IMR-90 (cell line): ENCODE results near the gene SGMS1. TPM values are rescaled to one million over a fixed set of nuclear protein-coding genes. Genes with fewer than 3 reads are reported as not detected.

Experiments
- ATAC-seq: fragments of 200-7000 bp; cut with Tn5 transposase; 2 replicates; pipeline ENCODE4 v1.9.1; 2020; ENCODE audit warnings: low read depth, mild to moderate bottlenecking, moderate library complexity
- BruUV-seq: library from RNA; stranded (reverse); fragments of 400-500 nt; replicated peaks from 2 replicates; lab custom pipeline; 2021; lab: Mats Ljungman, UMichigan
- CTCF ChIA-PET: fragments of 300-600 bp; formaldehyde crosslinking; extraction: SDS; loops from one replicate; lab custom pipeline; 2021; ENCODE audit warnings: antibody characterized with exemption; lab: Yijun Ruan, JAX
- POLR2A ChIA-PET: fragments of 300-600 bp; sonication (Branson Sonifier 250); formaldehyde crosslinking; loops from one replicate; lab custom pipeline; 2022; ENCODE audit warnings: antibody characterized with exemption; ENCODE audit not compliant: unreplicated experiment; lab: Charles Lee
- DNase-seq: peaks from one replicate; pipeline ENCODE4 v3.0.0; 2013
- H2AFZ ChIP-seq: replicated peaks from 2 replicates; pipeline ENCODE3; 2013; ENCODE audit warnings: low read length, mild to moderate bottlenecking; ENCODE audit not compliant: poor library complexity
- H2AK5ac ChIP-seq: 2 replicates; pipeline ENCODE4 v1.6.1; 2013; ENCODE audit warnings: low read depth, low read length, inconsistent platforms
- H2AK9ac ChIP-seq: replicated peaks from 2 replicates; pipeline ENCODE3; 2013; ENCODE audit warnings: mild to moderate bottlenecking, low read depth, low read length, moderate library complexity; ENCODE audit not compliant: poor library complexity
- H2BK120ac ChIP-seq: 2 replicates; pipeline ENCODE4 v1.6.1; 2013; ENCODE audit warnings: low read depth, low read length, inconsistent platforms
- H2BK15ac ChIP-seq: 3 replicates; pipeline ENCODE4 v1.6.1; 2013; ENCODE audit warnings: low read depth, low read length, inconsistent platforms
- H2BK20ac ChIP-seq: 2 replicates; pipeline ENCODE4 v1.6.1; 2013; ENCODE audit warnings: low read depth, mild to moderate bottlenecking, inconsistent platforms, low read length, moderate library complexity
- H2BK5ac ChIP-seq: 2 replicates; pipeline ENCODE4 v1.6.1; 2013; ENCODE audit warnings: mild to moderate bottlenecking, low read depth, low read length, inconsistent platforms; ENCODE audit not compliant: poor library complexity, severe bottlenecking
- H3K14ac ChIP-seq: replicated peaks from 2 replicates; pipeline ENCODE4 v1.6.1; 2013; ENCODE audit warnings: low read depth, low read length, inconsistent platforms
- H3K18ac ChIP-seq: 2 replicates; pipeline ENCODE4 v1.6.1; 2013; ENCODE audit warnings: low read depth, low read length, control low read depth
- H3K23ac ChIP-seq: 2 replicates; pipeline ENCODE4 v1.6.1; 2013; ENCODE audit warnings: low read depth, low read length, inconsistent platforms
- H3K27ac ChIP-seq: 2 replicates; pipeline ENCODE4 v1.5.1; 2013; ENCODE audit warnings: mild to moderate bottlenecking, control low read depth, low read length; ENCODE audit not compliant: insufficient read depth
- H3K27me3 ChIP-seq: 2 replicates; pipeline ENCODE4 v1.6.1; 2013; ENCODE audit warnings: low read length; ENCODE audit not compliant: control insufficient read depth, insufficient read depth
- H3K36me3 ChIP-seq: 2 replicates; pipeline ENCODE4 v1.6.1; 2013; ENCODE audit warnings: low read length, mixed read lengths; ENCODE audit not compliant: control insufficient read depth, insufficient read depth
- H3K4ac ChIP-seq: 2 replicates; pipeline ENCODE4 v1.6.1; 2013; ENCODE audit warnings: low read depth, low read length, inconsistent platforms
- H3K4me1 ChIP-seq: 2 replicates; pipeline ENCODE4 v1.6.1; 2013; ENCODE audit warnings: low read length, mixed read lengths; ENCODE audit not compliant: control insufficient read depth, insufficient read depth
- H3K4me2 ChIP-seq: 2 replicates; pipeline ENCODE4 v1.6.1; 2013; ENCODE audit warnings: low read depth, mild to moderate bottlenecking, control low read depth, low read length, moderate library complexity
- H3K4me3 ChIP-seq: 2 replicates; pipeline ENCODE4 v1.5.1; 2013; ENCODE audit warnings: low read depth, mild to moderate bottlenecking, control low read depth, low read length, moderate library complexity; ENCODE audit not compliant: insufficient read depth
- H3K56ac ChIP-seq: 2 replicates; pipeline ENCODE4 v1.6.1; 2013; ENCODE audit warnings: low read length, inconsistent platforms; ENCODE audit not compliant: insufficient read depth; ENCODE audit errors: extremely low read depth
- H3K79me1 ChIP-seq, 2 experiments: 2 replicates each; pipeline ENCODE4 v1.6.1; 2013; ENCODE audit warnings: low read length in 2 of 2, inconsistent platforms in 1 of 2, low read depth in 1 of 2
- H3K9ac ChIP-seq: 2 replicates; pipeline ENCODE4 v1.6.1; 2013; ENCODE audit warnings: low read depth, low read length, control low read depth
- H3K9me1 ChIP-seq: 2 replicates; pipeline ENCODE4 v1.6.1; 2013; ENCODE audit warnings: low read length, inconsistent platforms; ENCODE audit not compliant: insufficient read depth
- H3K9me3 ChIP-seq: 2 replicates; pipeline ENCODE4 v1.6.1; 2013; ENCODE audit warnings: low read length; ENCODE audit not compliant: control insufficient read depth, insufficient read depth
- H4K20me1 ChIP-seq: 2 replicates; pipeline ENCODE4 v1.6.1; 2013; ENCODE audit warnings: low read length, inconsistent platforms; ENCODE audit not compliant: insufficient read depth
- H4K5ac ChIP-seq: 2 replicates; pipeline ENCODE4 v1.6.1; 2013; ENCODE audit warnings: mild to moderate bottlenecking, low read depth, low read length, control low read depth
- H4K8ac ChIP-seq, 2 experiments: 2 replicates each; pipeline ENCODE4 v1.6.1; 2013; ENCODE audit warnings: low read depth in 2 of 2, low read length in 2 of 2, control low read depth in 1 of 2, inconsistent platforms in 1 of 2
- H4K91ac ChIP-seq: 2 replicates; pipeline ENCODE4 v1.6.1; 2013; ENCODE audit warnings: low read depth, low read length, inconsistent platforms; ENCODE audit not compliant: insufficient read depth
- BHLHE40 ChIP-seq: fragments of 150-350 bp; IDR thresholded peaks from 2 replicates; pipeline ENCODE4 v1.6.1; 2016; ENCODE audit warnings: mild to moderate bottlenecking, low read depth, low read length
- CEBPB ChIP-seq: IDR thresholded peaks from 2 replicates; pipeline ENCODE4 v1.6.1; 2012; ENCODE audit warnings: low read depth, low read length, improper control_type of control experiment
- CTCF ChIP-seq: conservative IDR thresholded peaks from 2 replicates; pipeline ENCODE4 v1.5.1; 2012; ENCODE audit warnings: mild to moderate bottlenecking, low read depth, low read length, improper control_type of control experiment
- MAFK ChIP-seq: IDR thresholded peaks from 2 replicates; pipeline ENCODE4 v1.6.1; 2012; ENCODE audit warnings: low read depth, low read length, improper control_type of control experiment
- MAZ ChIP-seq: IDR thresholded peaks from 2 replicates; pipeline ENCODE4 v1.6.1; 2012; ENCODE audit warnings: low read depth, mild to moderate bottlenecking, low read length, improper control_type of control experiment, moderate library complexity, borderline replicate concordance
- NFE2L2 ChIP-seq: fragments of 150-350 bp; IDR thresholded peaks from 2 replicates; pipeline ENCODE4 v1.6.1; 2016; ENCODE audit warnings: low read depth, mild to moderate bottlenecking, low read length
- POLR2A ChIP-seq: IDR thresholded peaks from 2 replicates; pipeline ENCODE4 v1.6.1; 2012; ENCODE audit warnings: mild to moderate bottlenecking, low read depth, low read length
- RAD21 ChIP-seq: IDR thresholded peaks from 2 replicates; pipeline ENCODE4 v1.6.1; 2012; ENCODE audit warnings: low read length, improper control_type of control experiment
- RFX5 ChIP-seq: IDR thresholded peaks from 2 replicates; pipeline ENCODE4 v1.8.0; 2012; ENCODE audit warnings: low read depth, mild to moderate bottlenecking, low read length, moderate library complexity
- SMC3 ChIP-seq: fragments of 150-350 bp; IDR thresholded peaks from 2 replicates; pipeline ENCODE4 v1.6.1; 2016; ENCODE audit warnings: low read depth, mild to moderate bottlenecking, antibody characterized with exemption, low read length, moderate library complexity
- dilution Hi-C: fragments of 300-500 bp; cut with HindIII; formaldehyde crosslinking; loops from one replicate; pipeline ENCODE4 v1.14.3; 2018; ENCODE audit warnings: low sequenced_read_pairs; ENCODE audit not compliant: unreplicated experiment
- in situ Hi-C: fragments of 300-500 bp; cut with MboI; formaldehyde crosslinking; loops from 3 replicates; pipeline ENCODE4 v1.14.3; 2019; ENCODE audit warnings: low sequenced_read_pairs, inconsistent platforms, mixed read lengths
- intact Hi-C: fragments of 100-400 bp; cut with micrococcal nuclease; formaldehyde crosslinking; loops from 2 replicates; pipeline ENCODE4 v1.10.0; 2022
- polyA plus RNA-seq, 3 experiments: library from polyadenylated mRNA; depleted of rRNA; stranded (reverse); fragments of >200 nt; gene quantifications; 2 replicates each; pipeline ENCODE4 v1.2.3, GENCODE V29; 2012; ENCODE audit warnings: low replicate concordance in 1 of 3
- total RNA-seq: library from RNA; depleted of rRNA; stranded (reverse); fragments of >200 nt; gene quantifications from 2 replicates; pipeline ENCODE4 v1.2.3, GENCODE V29; 2012

Gene SGMS1
- total and polyA plus RNA-seq, 2 of the 4 experiments (the other 2 are of a cell fraction) = 9.8 to 30.8 TPM

GRCh38 chr10:50326757-50327701, 296.7 kb downstream of the SGMS1 start (continued):
- TF ChIP-seq SMC3 (no peak), BHLHE40 (no peak), MAZ (no peak)

DNA sequence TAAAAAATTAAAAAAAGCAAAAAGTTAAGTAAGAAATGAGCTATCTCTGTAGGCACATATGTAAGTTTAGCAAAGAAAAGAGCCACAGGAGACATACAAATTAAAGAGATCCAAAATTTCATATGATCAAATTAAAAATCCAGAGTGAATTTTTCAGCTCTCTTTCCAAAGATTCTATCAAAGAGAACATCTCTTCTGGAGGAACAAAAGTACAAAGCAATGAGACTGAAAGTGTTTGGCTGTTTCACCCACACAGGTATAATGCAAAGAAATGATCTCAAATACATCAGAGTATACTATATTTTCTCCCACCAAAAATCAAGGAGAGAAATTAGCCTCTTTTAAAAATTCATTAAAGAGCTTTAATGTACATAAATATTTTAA, 297.6 kb downstream of the SGMS1 start:
- no peak overlapping the region for H2AK9ac ChIP-seq
- no peak overlapping the region for H2AFZ ChIP-seq
- H3K27ac ChIP-seq = no peak overlapping the region
- 0 out of 2 replicates have a peak overlapping the region, but pooled peaks have one; percentile 46 for H2BK120ac ChIP-seq
- no peaks in the 10 kb centered on the region; the same call in 1 of the 2 replicates for H3K36me3 ChIP-seq
- no peak overlapping the region for H4K5ac ChIP-seq
- H2BK20ac ChIP-seq = no peak overlapping the region
- no peak for ATAC-seq
- no peak overlapping the region for H3K23ac ChIP-seq
- ChIA-PET POLR2A (interaction anchor here (0.6 kb wide), 1 partner anchor 14 kb away, joined by 4 read pairs; no protein-coding TSS in a partner anchor), CTCF (interaction anchor here (1.1 kb wide), 1 partner anchor 42 kb away, joined by 4 read pairs; no protein-coding TSS in a partner anchor)
- H4K8ac ChIP-seq = peak overlapping the region in 1 of 2 experiments; percentile 59; a peak in 1 of 4 replicates
- in situ Hi-C loops (no loop called here), intact Hi-C loops (loop anchor here (5.0 kb wide), 2 partner anchors 91 to 296 kb away; partner anchors contain the start of gene SGMS1), dilution Hi-C loops (no loop called here)
- H3K4me3 ChIP-seq = no peak overlapping the region
- no peak overlapping the region for H3K14ac ChIP-seq
- H4K91ac ChIP-seq = no peak overlapping the region
- H3K9me1 ChIP-seq = peaks cover 2% of the 10 kb centered on the region; the same call in 1 of the 2 replicates
- no peak for TF ChIP-seq MAFK
- TF ChIP-seq BHLHE40 = no peak
- TF ChIP-seq SMC3 = no peak
- TF ChIP-seq CTCF = no peak
- TF ChIP-seq RAD21 = no peak
- no peak for TF ChIP-seq POLR2A
- no peak for TF ChIP-seq NFE2L2
- no peak for TF ChIP-seq RFX5
- no peak for TF ChIP-seq CEBPB
- peaks cover 6 to 15% of the 10 kb centered on the region in 2 experiments; a peak in 3 of 4 replicates for H3K79me1 ChIP-seq
- no peak overlapping the region; the same call in 1 of the 2 replicates for H3K18ac ChIP-seq
- H3K27me3 ChIP-seq = no peaks in the 10 kb centered on the region
- no peak overlapping the region for H2AK5ac ChIP-seq
- no peak overlapping the region for H2BK15ac ChIP-seq
- H4K20me1 ChIP-seq = no peaks in the 10 kb centered on the region
- H3K9me3 ChIP-seq = no peaks in the 10 kb centered on the region
- H3K9ac ChIP-seq = no peak overlapping the region
- peak overlapping the region; percentile 43; the same call in 1 of the 2 replicates for H3K4me2 ChIP-seq
- DNase-seq = no peak
- H3K56ac ChIP-seq = no peak overlapping the region
- H3K4me1 ChIP-seq = peaks cover 7% of the 10 kb centered on the region; the same call in 1 of the 2 replicates
- BruUV-seq = no TSS peak
- H3K4ac ChIP-seq = no peak overlapping the region; the same call in 1 of the 2 replicates
- H2BK5ac ChIP-seq = peak overlapping the region; percentile 84
